Neuronal stem cell (in vitro differentiated cells): ENCODE results near the gene XPR1.

Source experiments
- DNase-seq: peaks from one replicate; pipeline ENCODE4 v3.0.0-alpha.2; 2013; ENCODE audit warnings: low spot score
- H2AFZ ChIP-seq: one replicate; pipeline ENCODE4 v1.6.1; 2013; ENCODE audit warnings: mild to moderate bottlenecking, low read length, inconsistent platforms
- H2AK5ac ChIP-seq: 2 replicates; pipeline ENCODE4 v1.6.1; 2013; ENCODE audit warnings: low read depth, mild to moderate bottlenecking, inconsistent platforms, low read length, moderate library complexity, mixed read lengths
- H2BK120ac ChIP-seq: 2 replicates; pipeline ENCODE4 v1.6.1; 2013; ENCODE audit warnings: low read depth, mild to moderate bottlenecking, inconsistent platforms, low read length, moderate library complexity, mixed read lengths
- H2BK12ac ChIP-seq: one replicate; pipeline ENCODE4 v1.6.1; 2013; ENCODE audit warnings: low read length, inconsistent platforms
- H2BK15ac ChIP-seq: 2 replicates; pipeline ENCODE4 v1.6.1; 2013; ENCODE audit warnings: mild to moderate bottlenecking, low read length, inconsistent platforms, mixed read lengths
- H2BK5ac ChIP-seq: one replicate; pipeline ENCODE4 v1.6.1; 2013; ENCODE audit warnings: inconsistent platforms, mild to moderate bottlenecking, low read length, moderate library complexity
- H3K14ac ChIP-seq: one replicate; pipeline ENCODE4 v1.6.1; 2013; ENCODE audit warnings: low read length, inconsistent platforms
- H3K18ac ChIP-seq: 2 replicates; pipeline ENCODE4 v1.6.1; 2013; ENCODE audit warnings: low read length, inconsistent platforms
- H3K23ac ChIP-seq: 2 replicates; pipeline ENCODE4 v1.6.1; 2013; ENCODE audit warnings: low read depth, mild to moderate bottlenecking, mixed read lengths, low read length, inconsistent platforms; ENCODE audit not compliant: poor library complexity
- H3K27ac ChIP-seq: replicated peaks from 3 replicates; pipeline ENCODE4 v1.5.1; 2013; ENCODE audit warnings: low read length, inconsistent platforms
- H3K27me3 ChIP-seq, 3 experiments: 2 replicates each; pipeline ENCODE4 v1.6.1; 2013; ENCODE audit warnings: low read length in 3 of 3, mild to moderate bottlenecking in 2 of 3, inconsistent platforms in 1 of 3, low read depth in 1 of 3, mixed read lengths in 1 of 3, moderate library complexity in 1 of 3; ENCODE audit not compliant: control insufficient read depth in 3 of 3, insufficient read depth in 3 of 3
- H3K36me3 ChIP-seq, 2 donors: replicated peaks in 1 of 2; 2 replicates each; pipeline ENCODE4 v1.6.1; 2013; ENCODE audit warnings: low read length in 2 of 2; ENCODE audit not compliant: control insufficient read depth in 2 of 2, insufficient read depth in 2 of 2
- H3K4ac ChIP-seq: 2 replicates; pipeline ENCODE4 v1.6.1; 2013; ENCODE audit warnings: inconsistent platforms, mild to moderate bottlenecking, low read length, moderate library complexity
- H3K4me1 ChIP-seq, 2 donors: 1 replicate in 1 of 2; 2 replicates in 1 of 2; pipeline ENCODE4 v1.6.1; 2013; ENCODE audit warnings: low read length in 2 of 2, low read depth in 1 of 2; ENCODE audit not compliant: control insufficient read depth in 2 of 2, insufficient read depth in 1 of 2
- H3K4me2 ChIP-seq: one replicate; pipeline ENCODE4 v1.6.1; 2013; ENCODE audit warnings: mild to moderate bottlenecking, low read length, inconsistent platforms; ENCODE audit not compliant: insufficient read depth, poor library complexity, severe bottlenecking
- H3K4me3 ChIP-seq, 2 donors: 2 replicates each; pipeline ENCODE4 v1.5.1; 2013; ENCODE audit warnings: low read length in 2 of 2, mild to moderate bottlenecking in 2 of 2, inconsistent platforms in 1 of 2, moderate library complexity in 1 of 2
- H3K79me1 ChIP-seq: one replicate; pipeline ENCODE4 v1.6.1; 2013; ENCODE audit warnings: low read depth, mild to moderate bottlenecking, inconsistent platforms, low read length, moderate library complexity
- H3K9ac ChIP-seq: one replicate; pipeline ENCODE4 v1.6.1; 2013; ENCODE audit warnings: mild to moderate bottlenecking, low read depth, low read length, inconsistent platforms; ENCODE audit not compliant: poor library complexity
- H3K9me3 ChIP-seq, 2 donors: replicated peaks in 1 of 2; 2 replicates each; pipeline versions ENCODE3 to v1.6.1; 2013; ENCODE audit warnings: low read length in 2 of 2, mild to moderate bottlenecking in 2 of 2, inconsistent platforms in 1 of 2, low read depth in 1 of 2, mixed read lengths in 1 of 2, moderate library complexity in 1 of 2; ENCODE audit not compliant: control insufficient read depth in 2 of 2, insufficient read depth in 1 of 2
- H4K8ac ChIP-seq: one replicate; pipeline ENCODE4 v1.6.1; 2013; ENCODE audit warnings: low read depth, mild to moderate bottlenecking, inconsistent platforms, low read length, moderate library complexity
- H4K91ac ChIP-seq: one replicate; pipeline ENCODE4 v1.6.1; 2013; ENCODE audit warnings: low read length, low read depth, mild to moderate bottlenecking, inconsistent platforms; ENCODE audit not compliant: poor library complexity
- WGBS, 2 donors: extraction: QIAGEN DNeasy Blood & Tissue Kit; methylation state at CpG; one replicate each; pipeline ENCODE4 v1.1.7; 2013; ENCODE audit warnings: missing lambda C conversion rate in 2 of 2, mixed read lengths in 1 of 2; ENCODE audit not compliant: insufficient read length in 2 of 2, insufficient replicate concordance in 1 of 2; ENCODE audit errors: extremely low coverage in 2 of 2; 5-methylcytosine and 5-hydroxymethylcytosine counted together

Gene XPR1

DNA sequence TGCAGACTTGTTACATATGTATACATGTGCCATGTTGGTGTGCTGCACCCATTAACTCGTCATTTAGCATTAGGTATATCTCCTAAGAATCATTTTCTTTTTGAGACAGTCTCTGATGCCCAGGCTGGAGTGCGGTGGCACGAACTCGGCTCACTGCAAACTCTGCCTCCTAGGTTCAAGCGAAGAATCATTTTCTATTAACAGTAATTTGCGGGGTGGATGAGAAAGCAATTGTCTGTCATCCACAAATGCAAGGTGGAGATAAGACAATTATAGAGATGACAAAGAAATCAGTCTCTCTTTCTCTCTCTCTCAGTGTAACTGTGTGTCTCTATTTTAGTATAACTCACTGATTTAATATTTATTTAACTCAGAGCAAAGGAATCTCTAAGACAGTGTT is 149.9 kb downstream of the XPR1 start:
- H2BK5ac ChIP-seq, result no peak overlapping the region
- H3K4me2 ChIP-seq, result no peak overlapping the region
- H3K18ac ChIP-seq, result no peak overlapping the region
- no peak overlapping the region for H3K27ac ChIP-seq
- H2BK120ac ChIP-seq, result no peak overlapping the region
- H3K14ac ChIP-seq, result no peak overlapping the region
- no peak overlapping the region for H3K23ac ChIP-seq
- H3K9ac ChIP-seq, result no peak overlapping the region
- no peak overlapping the region for H3K4ac ChIP-seq
- no peak overlapping the region for H2BK15ac ChIP-seq
- no peaks in the 10 kb centered on the region for H3K27me3 ChIP-seq
- no peaks in the 10 kb centered on the region for H3K4me1 ChIP-seq
- no peak overlapping the region for H2BK12ac ChIP-seq
- no peak overlapping the region for H4K91ac ChIP-seq
- WGBS, 2 donors, result no CpG with 5 or more reads among the region's 6 CpGs
- H3K4me3 ChIP-seq, result no peak overlapping the region
- no peak overlapping the region for H2AFZ ChIP-seq
- no peak overlapping the region for H2AK5ac ChIP-seq
- no peak overlapping the region for H4K8ac ChIP-seq
- no peaks in the 10 kb centered on the region for H3K9me3 ChIP-seq
- no peak for DNase-seq
- peaks cover 2% of the 10 kb centered on the region for H3K79me1 ChIP-seq
- H3K36me3 ChIP-seq, result no peaks in the 10 kb centered on the region

DNA sequence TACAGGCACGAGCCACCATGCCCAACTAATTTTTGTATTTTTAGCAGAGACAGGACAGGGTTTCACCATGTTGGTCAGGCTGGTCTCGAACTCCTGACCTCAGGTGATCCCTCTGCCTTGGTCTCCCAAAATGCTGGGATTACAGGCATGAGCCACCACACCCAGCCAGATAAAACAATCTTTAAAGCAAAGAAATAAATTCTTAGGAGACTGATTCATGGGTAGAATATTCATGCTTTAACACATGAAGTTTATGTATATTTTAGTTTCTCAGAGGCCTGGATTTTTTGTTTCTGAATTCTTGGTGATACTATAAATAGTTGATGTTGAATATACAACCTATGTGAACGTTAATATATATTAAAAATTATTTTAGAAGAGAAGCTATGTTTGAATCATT is 153.5 kb downstream of the XPR1 start:
- Histone ChIP-seq H3K4me1 (no peaks in the 10 kb centered on the region), H4K8ac (no peak overlapping the region), H2BK5ac (no peak overlapping the region), H2BK15ac (no peak overlapping the region), H3K23ac (no peak overlapping the region), H3K36me3 (peaks cover 0 to 19% of the 10 kb centered on the region in 2 donors), H2BK12ac (no peak overlapping the region), H4K91ac (no peak overlapping the region), H2AK5ac (no peak overlapping the region), H3K27me3 (no peaks in the 10 kb centered on the region), H3K4me3 (no peak overlapping the region), H2AFZ (no peak overlapping the region), H3K9me3 (no peaks in the 10 kb centered on the region), H3K14ac (no peak overlapping the region), H3K27ac (no peak overlapping the region), H3K79me1 (peaks cover 2% of the 10 kb centered on the region), H2BK120ac (no peak overlapping the region), H3K9ac (no peak overlapping the region), H3K4me2 (no peak overlapping the region), H3K18ac (no peak overlapping the region), H3K4ac (no peak overlapping the region)
- no peak for DNase-seq
- no CpG with 5 or more reads among the region's 3 CpGs for WGBS, 2 donors

DNA sequence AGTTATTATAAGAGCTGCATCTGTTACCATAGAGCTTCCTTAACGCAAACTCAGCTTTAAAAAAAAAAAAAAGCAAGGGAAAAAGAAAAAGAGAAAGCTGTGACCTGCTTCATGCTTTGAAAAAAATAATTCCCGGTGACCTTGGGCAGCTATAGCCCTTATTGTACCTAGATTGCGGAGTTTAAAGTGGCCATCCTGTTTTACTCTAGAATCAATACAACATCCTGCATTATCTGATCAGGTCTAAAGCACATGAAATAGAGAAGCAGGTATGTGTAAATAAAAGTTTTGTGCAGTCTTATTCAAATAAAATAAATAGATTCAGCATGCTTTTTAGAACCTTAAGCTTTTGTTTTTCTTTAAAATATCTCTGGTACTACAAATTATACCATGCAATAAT is 154.1 kb downstream of the XPR1 start:
- Histone ChIP-seq H2BK5ac (no peak overlapping the region), H3K14ac (no peak overlapping the region), H3K18ac (no peak overlapping the region), H3K4ac (no peak overlapping the region), H2BK15ac (no peak overlapping the region), H4K91ac (no peak overlapping the region), H4K8ac (no peak overlapping the region), H3K27me3 (no peaks in the 10 kb centered on the region), H3K4me2 (no peak overlapping the region), H2AK5ac (no peak overlapping the region), H3K27ac (no peak overlapping the region), H3K4me3 (no peak overlapping the region), H3K4me1 (no peaks in the 10 kb centered on the region), H3K79me1 (peaks cover 2% of the 10 kb centered on the region), H3K36me3 (peaks cover 0 to 19% of the 10 kb centered on the region in 2 donors), H2BK12ac (no peak overlapping the region), H2AFZ (no peak overlapping the region), H2BK120ac (no peak overlapping the region), H3K9ac (no peak overlapping the region), H3K9me3 (no peaks in the 10 kb centered on the region), H3K23ac (no peak overlapping the region)
- no CpG with 5 or more reads among the region's 3 CpGs for WGBS, 2 donors
- DNase-seq, result no peak

DNA sequence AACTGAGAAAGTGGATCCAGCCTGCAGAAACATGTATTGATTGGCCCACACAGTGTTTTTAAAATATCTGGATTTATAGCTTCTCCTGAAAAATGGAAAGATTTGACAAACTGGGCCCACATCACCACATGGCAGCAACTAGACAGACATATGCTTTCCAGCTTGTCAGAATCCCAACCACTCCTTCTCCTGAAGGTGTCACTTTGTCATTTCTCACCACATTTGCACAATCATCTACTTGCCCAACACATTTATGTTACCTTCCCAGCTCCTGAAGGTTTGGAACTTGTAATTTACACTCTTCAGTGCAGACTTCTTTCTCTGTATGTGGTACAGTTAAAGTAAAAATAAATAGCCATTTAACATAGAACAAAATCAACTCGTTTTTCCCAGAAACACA is 154.8 kb downstream of the XPR1 start:
- no CpG with 5 or more reads among the region's 1 CpG for WGBS, 2 donors
- no peak overlapping the region for H4K91ac ChIP-seq
- DNase-seq, result no peak

More for the DNA sequence above, 154.8 kb downstream of the XPR1 start:
- Histone ChIP-seq H2BK120ac (no peak overlapping the region), H3K4me1 (no peaks in the 10 kb centered on the region), H2AK5ac (no peak overlapping the region), H3K23ac (no peak overlapping the region), H3K79me1 (peaks cover 2% of the 10 kb centered on the region), H3K4ac (no peak overlapping the region), H4K8ac (no peak overlapping the region), H2AFZ (no peak overlapping the region), H3K9ac (no peak overlapping the region), H2BK15ac (no peak overlapping the region), H3K27ac (no peak overlapping the region), H2BK5ac (no peak overlapping the region), H3K4me2 (no peak overlapping the region), H3K9me3 (no peaks in the 10 kb centered on the region), H3K18ac (no peak overlapping the region), H3K14ac (no peak overlapping the region), H2BK12ac (no peak overlapping the region), H3K36me3 (peaks cover 0 to 19% of the 10 kb centered on the region in 2 donors), H3K4me3 (no peak overlapping the region), H3K27me3 (no peaks in the 10 kb centered on the region)
